Measurements from ENCODE around the gene NOVA2.

NOVA2 gene, protein sequence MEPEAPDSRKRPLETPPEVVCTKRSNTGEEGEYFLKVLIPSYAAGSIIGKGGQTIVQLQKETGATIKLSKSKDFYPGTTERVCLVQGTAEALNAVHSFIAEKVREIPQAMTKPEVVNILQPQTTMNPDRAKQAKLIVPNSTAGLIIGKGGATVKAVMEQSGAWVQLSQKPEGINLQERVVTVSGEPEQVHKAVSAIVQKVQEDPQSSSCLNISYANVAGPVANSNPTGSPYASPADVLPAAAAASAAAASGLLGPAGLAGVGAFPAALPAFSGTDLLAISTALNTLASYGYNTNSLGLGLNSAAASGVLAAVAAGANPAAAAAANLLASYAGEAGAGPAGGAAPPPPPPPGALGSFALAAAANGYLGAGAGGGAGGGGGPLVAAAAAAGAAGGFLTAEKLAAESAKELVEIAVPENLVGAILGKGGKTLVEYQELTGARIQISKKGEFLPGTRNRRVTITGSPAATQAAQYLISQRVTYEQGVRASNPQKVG

GRCh38 chr19:45973553-45974338, at the start of gene NOVA2:
NOVA2 (minus strand) TSS chr19:45973865; CDS start chr19:45973351, 514 bp downstream.
- peak in 55 of 56 donors; percentile 10 to 96 (median 81) for DNase-seq

DNA sequence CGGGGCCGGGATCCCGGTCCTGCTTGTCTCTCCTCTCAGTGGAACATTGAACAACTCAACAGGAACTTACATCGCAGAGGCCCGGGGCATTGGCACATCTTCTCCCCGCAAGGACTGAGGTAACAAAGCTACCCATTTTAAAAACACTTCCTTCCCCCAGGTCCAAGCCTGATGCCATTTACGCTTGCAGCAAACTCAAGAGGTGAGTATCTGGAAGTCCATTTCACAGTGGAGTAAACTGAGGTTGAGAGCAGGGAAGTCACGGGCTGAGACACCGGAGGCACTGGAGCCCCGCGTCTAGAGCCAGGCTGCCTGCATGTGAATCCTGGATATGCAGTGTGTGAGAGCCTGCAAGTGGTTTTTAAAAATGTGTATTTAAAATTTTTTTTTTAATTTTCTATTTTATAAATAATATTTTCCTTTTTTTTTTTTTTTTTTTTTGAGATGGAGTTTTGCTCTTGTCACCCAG, 49.7 kb upstream of the NOVA2 start:
- no peak for DNase-seq

DNA sequence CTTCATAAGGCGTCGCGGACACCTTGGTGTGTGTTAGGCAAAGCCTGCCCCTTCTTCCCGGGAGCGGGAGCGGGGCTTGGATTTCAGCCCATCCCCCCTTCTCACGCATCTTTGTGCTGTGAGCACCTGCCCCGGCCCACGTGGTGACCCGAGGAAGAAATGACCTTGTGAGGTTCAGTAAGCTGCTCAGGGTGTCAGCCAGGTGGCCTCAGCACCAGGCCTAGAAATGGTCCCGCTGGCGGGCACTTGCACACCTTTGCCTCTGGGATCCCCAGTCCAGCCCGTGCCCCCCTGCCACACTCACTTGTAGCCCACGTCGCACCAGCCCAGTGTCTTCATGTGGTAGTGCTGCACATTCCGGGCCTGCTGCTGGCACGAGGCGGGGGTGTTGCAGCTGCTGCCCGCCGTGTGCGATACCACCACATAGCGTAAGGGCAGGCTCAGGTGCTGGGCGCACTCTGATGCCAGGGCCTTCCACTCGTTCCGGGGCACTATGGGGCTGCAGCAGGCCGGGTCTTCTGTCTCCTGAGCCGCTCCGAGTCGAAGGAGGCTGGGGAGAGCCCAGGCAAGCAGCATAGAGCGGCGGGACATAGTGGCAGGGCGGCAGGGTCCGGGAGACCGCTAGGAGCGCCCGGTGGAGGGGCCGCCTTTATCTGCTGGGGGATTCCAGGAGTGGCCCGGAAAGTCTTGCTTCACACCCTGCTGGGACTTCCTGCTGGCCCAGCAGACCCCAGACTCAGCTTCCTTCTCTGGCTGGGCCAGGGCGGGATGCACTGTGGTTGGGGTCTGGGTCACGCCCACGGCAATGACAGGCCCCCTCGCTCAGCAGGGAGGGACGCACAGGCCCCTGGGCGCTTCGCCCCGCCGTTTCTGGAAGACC, 49.0 kb upstream of the NOVA2 start, which contains the start of gene PGLYRP1:
Gene PGLYRP1 (minus strand): TSS at position 623 of the 880 bp plus-strand sequence. CDS start 32 bp downstream, at position 591.
- DNase-seq, result no peak

- DNase-seq, result no peak
Measured at GRCh38 chr19:46022061-46022430, 48.4 kb upstream of the NOVA2 start.

DNA sequence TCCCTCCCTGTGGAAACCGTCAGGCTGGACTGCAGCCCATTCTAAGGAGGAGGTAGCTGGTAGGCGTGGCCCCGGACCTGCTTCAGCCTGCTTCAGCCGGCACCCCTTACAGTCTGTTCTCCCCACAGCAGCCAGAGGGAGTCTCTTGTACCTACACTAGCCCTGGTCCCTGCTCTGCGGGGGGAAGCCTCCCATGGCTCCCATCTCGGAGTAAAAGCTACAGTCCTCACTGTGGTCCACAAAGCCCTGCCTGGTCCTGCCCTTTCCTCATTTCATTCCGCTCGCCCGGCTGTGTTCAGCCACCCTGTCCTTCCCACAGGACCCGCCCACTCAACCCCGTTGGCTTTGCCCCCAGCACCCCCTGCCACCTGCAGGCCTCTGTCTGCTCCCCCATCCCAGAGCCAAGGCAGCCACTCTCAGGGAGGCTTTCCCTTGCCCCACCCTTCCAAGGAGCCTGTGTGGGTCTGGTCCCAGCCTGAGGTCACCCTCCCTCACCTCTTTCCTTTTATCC, 47.9 kb upstream of the NOVA2 start:
- no peak for DNase-seq

DNA sequence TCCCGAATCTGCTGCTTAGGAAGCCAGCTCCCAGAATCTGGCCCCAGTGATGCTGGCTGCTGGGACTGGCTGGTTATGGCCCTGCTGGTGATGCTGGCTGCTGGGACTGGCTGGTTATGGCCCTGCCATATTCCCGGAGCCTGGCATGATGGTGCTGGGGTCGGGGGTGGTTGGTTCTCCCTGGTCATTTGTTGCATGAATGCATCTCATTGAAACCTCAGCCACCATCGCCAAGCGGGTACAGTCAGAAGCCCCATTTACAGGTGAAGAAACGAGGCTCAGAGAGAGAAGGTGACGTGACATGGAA, 47.1 kb upstream of the NOVA2 start:
- DNase-seq, result no peak

GRCh38 chr19:46019270-46019669, 45.6 kb upstream of the NOVA2 start:
- no peak for DNase-seq

DNA sequence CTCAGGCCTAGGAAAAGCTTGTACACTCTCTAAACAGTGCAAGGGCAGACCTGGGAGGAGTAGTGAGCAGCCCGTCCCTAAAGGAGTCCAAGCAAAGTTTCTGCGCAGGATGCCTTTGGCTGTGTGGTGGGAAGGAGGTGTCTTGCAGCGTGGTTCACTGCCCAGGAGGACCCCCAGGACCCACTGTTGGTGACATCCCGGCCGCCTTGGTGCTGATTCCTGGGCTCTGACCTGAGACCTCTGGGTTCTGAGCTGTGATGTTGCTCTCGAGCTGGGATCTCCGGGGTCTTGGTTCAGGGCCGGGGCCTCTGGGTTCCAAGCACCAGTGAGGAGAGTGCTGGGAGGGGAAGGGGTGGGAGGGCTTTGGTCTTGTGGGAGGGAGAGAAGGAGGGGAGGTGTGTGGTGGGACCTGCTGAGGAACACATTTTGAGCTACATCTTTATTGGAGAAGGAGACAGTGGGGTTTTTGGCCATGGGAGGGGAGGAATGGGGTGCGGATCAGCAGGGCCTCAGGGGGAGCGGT, 45.1 kb upstream of the NOVA2 start:
- DNase-seq, result no peak

GRCh38 chr19:46017874-46018675, 44.4 kb upstream of the NOVA2 start:
- DNase-seq, result no peak

DNA sequence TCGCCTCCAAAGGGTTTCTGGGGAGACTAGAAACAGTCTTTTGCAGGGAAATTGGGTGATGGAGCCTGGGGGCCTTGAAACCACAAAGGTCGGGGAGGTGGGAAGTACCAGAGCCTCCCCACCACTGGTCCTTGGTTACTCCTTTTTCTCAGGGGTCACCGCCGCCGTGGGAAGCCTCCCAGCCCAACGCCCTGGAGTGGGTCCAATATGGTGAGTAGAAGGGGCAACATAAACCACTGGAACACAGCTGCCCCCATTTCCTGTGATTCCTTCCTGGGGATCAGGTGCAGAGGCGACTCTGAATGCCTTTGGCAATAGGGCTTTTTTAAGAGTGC, 43.4 kb upstream of the NOVA2 start:
- no peak for DNase-seq

GRCh38 chr19:46016426-46017094, 42.9 kb upstream of the NOVA2 start:
- DNase-seq, result peak in 53 of 56 donors; percentile 12 to 84 (median 59)

- no peak for DNase-seq
Measured at GRCh38 chr19:46015687-46016425, 42.2 kb upstream of the NOVA2 start.

- peak in 9 of 56 donors; percentile 15 to 46 (median 34) for DNase-seq
Measured at GRCh38 chr19:46014941-46015686, 41.4 kb upstream of the NOVA2 start.

DNA sequence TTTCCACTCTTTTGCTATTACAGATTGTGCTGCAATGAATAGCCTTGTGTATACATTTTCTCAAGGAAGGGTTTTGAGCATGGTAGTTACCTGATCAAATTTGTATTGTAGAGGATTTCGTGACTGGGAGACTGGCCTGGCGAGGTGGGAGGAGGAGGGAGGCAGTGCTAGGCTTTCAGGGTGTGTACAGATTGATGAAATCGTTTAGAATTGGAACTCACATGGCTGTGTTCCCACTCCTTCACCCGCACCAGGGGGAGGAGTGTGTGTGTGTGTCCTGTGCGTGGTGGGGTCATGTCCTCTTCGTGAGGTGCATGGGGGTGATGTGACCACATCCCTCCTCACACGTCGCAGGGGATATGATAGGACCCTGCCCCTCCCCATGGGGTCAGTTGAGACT, 40.9 kb upstream of the NOVA2 start:
- no peak for DNase-seq

- DNase-seq, result peak in 50 of 56 donors; percentile 14 to 86 (median 66)
Measured at GRCh38 chr19:46009530-46010510, 36.2 kb upstream of the NOVA2 start.

- no peak for DNase-seq
Measured at GRCh38 chr19:46006411-46006810, 32.7 kb upstream of the NOVA2 start.

Data from nucleus accumbens (tissue), 56 donors.